Measurements from ENCODE around the gene AMN1.

- no peak for TF ChIP-seq EZH2 (IDR thresholded peaks at IDR 0.05; ENCODE audit: insufficient read depth, low read length)
- no peak for TF ChIP-seq CTCF (IDR thresholded peaks at IDR 0.05; ENCODE audit: insufficient read depth, low read depth, low read length)
Observed at GRCh38 chr12:31768046-31768445, 39.2 kb upstream of the AMN1 start.
